ES-I3 (cell line): Measurements from ENCODE around the gene ZNF107.
A peak's percentile ranks its signal among the peaks of the same experiment; 100 is the strongest.

Source experiments
- H3K36me3 ChIP-seq: 2 replicates; pipeline ENCODE4 v1.6.1; 2013; ENCODE audit warnings: mild to moderate bottlenecking, low read length, control low read depth, moderate library complexity; ENCODE audit not compliant: insufficient read depth
- H3K4me1 ChIP-seq: 2 replicates; pipeline ENCODE4 v1.6.1; 2013; ENCODE audit warnings: mild to moderate bottlenecking, control low read depth, low read length; ENCODE audit not compliant: insufficient read depth
- H3K9ac ChIP-seq: 2 replicates; pipeline ENCODE4 v1.6.1; 2013; ENCODE audit warnings: low read depth, mild to moderate bottlenecking, low read length, moderate library complexity
- H3K9me3 ChIP-seq: 2 replicates; pipeline ENCODE4 v1.6.1; 2013; ENCODE audit warnings: mild to moderate bottlenecking, low read length, moderate library complexity; ENCODE audit not compliant: control insufficient read depth, insufficient read depth

The ZNF107 gene

DNA sequence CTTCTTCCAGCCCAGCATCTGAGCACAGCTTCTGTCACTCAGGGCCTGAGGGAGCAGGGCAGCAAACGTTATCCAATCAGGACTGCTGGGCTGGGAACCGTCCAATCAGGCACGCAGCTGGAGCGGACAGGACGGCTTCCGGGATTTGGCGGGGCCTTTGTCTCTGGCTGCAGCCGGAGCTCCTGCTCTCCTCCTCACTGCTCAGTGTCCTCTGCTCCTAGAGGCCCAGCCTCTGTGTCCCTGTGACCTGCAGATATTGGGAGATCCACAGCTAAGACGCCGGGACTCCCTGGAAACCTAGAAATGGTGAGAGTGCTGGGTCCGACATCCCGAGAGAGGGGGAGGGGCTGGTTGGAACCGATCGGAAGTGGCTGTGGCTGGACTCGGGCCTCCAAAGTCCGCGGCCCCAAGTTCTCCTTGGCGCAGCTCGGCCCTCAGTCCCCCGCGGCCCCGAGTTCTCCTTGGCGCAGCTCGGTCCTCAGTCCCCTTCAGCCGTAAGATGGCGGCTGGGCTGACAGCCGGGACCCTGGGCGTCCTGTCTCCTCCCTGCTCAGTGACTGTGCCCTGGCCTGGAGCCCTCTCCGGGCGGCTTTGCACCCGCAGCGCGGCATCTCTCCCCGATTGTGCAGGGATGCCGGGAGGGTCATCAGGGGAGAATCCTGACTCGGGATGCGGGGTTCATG lies at the start of gene ZNF107:
TSS of gene ZNF107 (plus strand) at position 154 of the 683 bp plus-strand sequence. CDS start at position 304, 150 bp downstream.
- no peaks in the 10 kb centered on the region for H3K9me3 ChIP-seq
- peaks cover 8% of the 10 kb centered on the region; the same call in 1 of the 2 replicates for H3K4me1 ChIP-seq
- peak within 1 kb of the TSS; percentile 91 for H3K9ac ChIP-seq
- 0 out of 2 replicates have a peak, but pooled peaks cover 4% of the 10 kb centered on the region for H3K36me3 ChIP-seq

DNA sequence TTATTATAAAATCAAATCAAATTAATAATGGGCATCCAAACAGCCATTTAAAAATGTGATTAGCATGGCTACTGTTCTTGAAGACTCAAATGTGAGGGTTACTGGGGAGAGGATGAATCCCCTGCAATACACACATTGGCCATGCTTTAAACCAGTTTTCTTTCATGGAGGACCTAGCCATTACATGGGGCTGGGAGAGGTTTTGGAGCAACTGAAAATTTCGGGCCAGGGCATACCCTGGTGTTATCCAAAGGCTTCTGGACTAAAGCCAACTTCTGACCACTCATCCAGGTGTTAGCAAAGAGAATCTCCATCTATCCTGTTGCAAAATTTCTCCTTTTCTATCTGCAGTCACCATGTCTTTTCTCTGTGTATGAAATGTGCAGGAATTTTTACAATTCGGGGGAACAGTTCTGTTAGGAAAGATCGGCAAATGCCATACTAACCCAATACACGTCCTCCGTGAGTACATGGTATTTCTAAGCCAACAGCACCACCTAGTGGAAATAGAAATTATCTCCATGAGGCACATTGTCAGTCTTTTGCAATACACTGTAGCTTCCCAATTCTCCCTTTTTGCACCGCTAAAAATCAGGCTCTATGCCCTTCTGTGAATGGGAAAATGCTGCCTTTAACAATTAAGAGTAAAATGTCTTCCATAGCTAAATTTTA lies 47.0 kb upstream of the ZNF107 start:
- H3K36me3 ChIP-seq = no peaks in the 10 kb centered on the region
- H3K9me3 ChIP-seq = peaks cover 8% of the 10 kb centered on the region; the same call in 1 of the 2 replicates
- no peak overlapping the region for H3K9ac ChIP-seq
- H3K4me1 ChIP-seq = no peaks in the 10 kb centered on the region

DNA sequence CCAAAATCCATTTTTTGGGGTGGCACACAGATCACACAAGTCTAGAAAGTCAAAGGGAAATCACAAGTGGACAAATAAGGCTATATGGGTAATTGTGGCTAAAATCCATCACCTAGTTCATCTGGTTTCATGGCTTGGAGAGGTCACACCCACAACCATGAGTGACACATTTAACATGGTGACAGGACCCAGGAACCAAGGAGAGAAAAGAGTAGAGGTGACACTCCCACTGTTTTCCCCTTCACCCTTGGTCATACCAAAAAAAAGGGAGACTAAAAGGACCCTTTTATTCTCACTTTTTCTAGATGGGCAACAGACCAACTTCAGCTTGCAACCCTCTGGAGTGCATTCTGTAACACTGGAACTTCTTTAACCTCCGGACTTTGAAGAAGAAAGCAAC lies 46.2 kb upstream of the ZNF107 start:
- Histone ChIP-seq H3K9me3 (peaks cover 8% of the 10 kb centered on the region; the same call in 1 of the 2 replicates), H3K36me3 (no peaks in the 10 kb centered on the region), H3K4me1 (no peaks in the 10 kb centered on the region), H3K9ac (no peak overlapping the region)

DNA sequence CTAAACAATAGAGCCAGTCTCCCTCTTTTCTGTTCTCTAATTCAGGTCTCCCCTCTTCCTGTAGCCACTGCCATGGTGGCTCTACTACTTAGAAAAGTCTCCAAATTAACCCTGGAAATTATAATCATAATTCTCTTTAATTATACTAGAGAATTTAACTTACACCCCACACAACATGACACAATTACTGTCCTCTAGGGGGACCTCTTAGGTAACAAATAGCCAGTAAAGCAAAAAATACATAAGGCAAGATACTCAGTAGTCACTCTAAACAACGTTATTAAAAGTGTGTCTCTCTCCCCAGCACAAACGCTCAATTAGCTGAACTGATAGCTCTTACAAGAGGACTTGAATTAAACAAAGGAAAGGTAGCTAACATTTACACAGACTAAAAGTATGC lies 44.3 kb upstream of the ZNF107 start:
- no peaks in the 10 kb centered on the region for H3K4me1 ChIP-seq
- no peaks in the 10 kb centered on the region for H3K36me3 ChIP-seq
- H3K9ac ChIP-seq = no peak overlapping the region
- H3K9me3 ChIP-seq = peaks cover 8% of the 10 kb centered on the region; the same call in 1 of the 2 replicates

DNA sequence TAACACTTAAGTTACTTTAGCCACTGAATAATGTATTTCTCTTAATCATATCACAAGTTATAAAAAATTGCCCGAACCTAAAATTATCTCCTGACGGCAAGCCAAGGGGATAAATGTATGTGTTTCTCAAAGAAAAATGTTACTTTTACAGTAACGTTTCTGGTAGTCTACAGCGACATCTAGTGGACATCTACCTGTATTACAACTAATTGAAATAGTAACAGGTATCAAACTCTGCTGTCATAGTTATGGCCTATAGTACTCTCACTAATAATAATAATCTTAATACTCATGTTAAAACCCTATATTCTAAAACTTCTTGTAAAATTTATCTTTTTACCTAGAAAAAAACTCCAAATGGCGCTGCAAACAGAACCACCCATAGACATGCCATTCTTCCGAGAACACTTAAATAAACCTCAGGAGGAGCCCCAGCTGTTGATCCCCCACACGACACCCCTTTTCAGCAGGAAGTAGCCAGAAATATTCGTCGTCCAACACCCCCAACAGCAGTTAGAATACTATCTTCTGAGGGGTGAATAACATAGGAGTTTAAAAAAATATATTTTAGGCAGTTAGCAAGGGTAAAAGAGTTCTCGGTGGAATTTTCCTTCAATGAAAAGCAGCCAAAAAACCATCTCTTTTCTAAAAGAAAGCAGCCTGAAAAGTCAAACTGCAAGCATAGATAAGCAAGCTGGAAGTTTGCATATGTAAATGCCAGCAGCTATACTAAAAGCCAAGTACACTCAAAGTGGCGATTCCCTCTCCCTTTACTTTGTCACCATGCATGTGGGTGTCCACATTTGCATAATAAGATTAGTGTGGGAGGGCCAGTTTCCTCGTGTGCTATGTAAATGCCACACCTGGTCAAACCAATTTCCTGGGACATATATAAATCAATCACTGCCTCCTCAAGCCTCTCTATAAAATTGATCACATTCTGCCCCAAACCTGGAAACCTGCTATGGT lies 40.5 kb upstream of the ZNF107 start:
- no peaks in the 10 kb centered on the region for H3K9me3 ChIP-seq

DNA sequence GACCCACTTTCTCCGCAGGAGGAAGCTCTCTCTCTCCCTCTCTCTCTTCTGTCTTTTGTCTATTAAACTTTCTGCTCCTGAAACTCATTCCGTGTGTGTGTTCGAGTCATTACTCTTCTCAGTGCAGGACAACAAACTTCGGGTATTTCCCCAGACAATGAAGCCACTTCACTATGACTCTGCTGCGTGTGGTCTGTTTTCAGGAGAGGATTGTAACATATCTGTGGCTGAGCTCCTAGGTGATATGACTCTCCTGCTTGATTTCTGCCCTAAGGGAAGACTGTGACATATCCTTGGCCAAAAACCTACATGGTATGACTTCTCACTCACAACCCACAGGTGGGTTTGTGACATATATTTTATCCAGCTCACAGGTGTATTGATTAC lies 39.9 kb upstream of the ZNF107 start:
- H3K9ac ChIP-seq = no peak overlapping the region
- no peaks in the 10 kb centered on the region for H3K9me3 ChIP-seq
- H3K36me3 ChIP-seq = no peaks in the 10 kb centered on the region
- H3K4me1 ChIP-seq = no peaks in the 10 kb centered on the region

More for the DNA sequence above, 40.5 kb upstream of the ZNF107 start:
- no peaks in the 10 kb centered on the region for H3K4me1 ChIP-seq
- no peak overlapping the region for H3K9ac ChIP-seq
- H3K36me3 ChIP-seq = no peaks in the 10 kb centered on the region

DNA sequence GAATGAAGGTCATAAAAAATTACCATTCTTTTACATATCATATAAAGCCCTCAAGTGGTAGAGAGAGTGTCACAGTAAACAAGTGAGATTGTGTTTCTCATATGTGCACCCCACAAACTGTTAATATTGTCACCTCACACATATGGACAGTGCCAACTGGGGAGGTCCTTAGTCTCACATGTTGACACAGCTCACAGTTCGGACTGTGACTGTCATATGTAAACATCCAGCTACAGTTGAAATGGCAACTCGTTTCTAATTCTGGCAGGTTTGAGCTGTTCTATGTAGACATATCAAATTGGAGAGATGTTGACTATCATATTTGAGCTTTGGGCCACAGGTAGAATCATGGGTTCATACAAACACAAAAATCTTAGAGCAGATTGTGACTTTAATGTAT lies 39.4 kb upstream of the ZNF107 start:
- no peak overlapping the region for H3K9ac ChIP-seq
- H3K36me3 ChIP-seq = no peaks in the 10 kb centered on the region
- H3K9me3 ChIP-seq = no peaks in the 10 kb centered on the region
- H3K4me1 ChIP-seq = no peaks in the 10 kb centered on the region

DNA sequence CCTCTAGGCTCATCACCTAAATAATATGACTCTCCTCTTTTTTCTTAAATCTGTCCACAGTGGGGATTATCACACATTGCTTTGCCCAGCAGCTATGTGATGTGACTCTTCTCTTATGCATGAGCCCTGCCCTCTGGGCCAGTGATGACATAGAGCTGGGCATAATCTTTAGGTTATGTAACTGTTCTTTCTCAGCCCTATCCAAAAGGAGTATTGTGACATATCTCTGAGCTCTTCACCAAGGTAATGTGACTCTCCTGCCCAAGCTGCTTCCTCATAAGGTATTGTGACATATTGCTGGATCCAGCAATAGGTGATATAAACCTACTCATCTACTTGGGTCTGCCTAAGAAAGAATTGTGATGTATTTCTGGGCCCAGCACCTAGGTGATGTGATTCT lies 37.7 kb upstream of the ZNF107 start:
- H3K9me3 ChIP-seq = no peaks in the 10 kb centered on the region

DNA sequence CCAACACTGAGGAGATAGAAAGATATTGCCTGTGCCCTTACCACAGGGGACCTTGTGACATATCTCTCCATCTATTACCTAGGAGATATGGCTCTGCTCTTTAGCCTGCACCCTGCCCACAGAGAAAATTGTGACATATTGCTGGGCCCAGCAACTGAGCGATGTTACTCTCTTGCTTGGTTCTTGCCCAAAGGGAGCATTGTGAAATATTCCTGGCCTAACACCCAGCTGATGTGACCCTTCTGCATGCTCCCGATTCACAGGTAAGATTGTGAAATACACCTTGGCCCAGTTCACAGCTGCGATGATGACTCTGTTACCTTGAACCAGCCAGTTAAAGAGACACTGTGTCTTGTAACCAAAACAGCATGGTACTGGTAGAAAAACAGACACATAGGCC lies 37.2 kb upstream of the ZNF107 start:
- H3K9ac ChIP-seq = no peak overlapping the region
- no peaks in the 10 kb centered on the region for H3K4me1 ChIP-seq
- H3K36me3 ChIP-seq = no peaks in the 10 kb centered on the region
- H3K9me3 ChIP-seq = no peaks in the 10 kb centered on the region

More for the DNA sequence above, 37.7 kb upstream of the ZNF107 start:
- H3K9ac ChIP-seq = no peak overlapping the region
- no peaks in the 10 kb centered on the region for H3K36me3 ChIP-seq
- no peaks in the 10 kb centered on the region for H3K4me1 ChIP-seq

DNA sequence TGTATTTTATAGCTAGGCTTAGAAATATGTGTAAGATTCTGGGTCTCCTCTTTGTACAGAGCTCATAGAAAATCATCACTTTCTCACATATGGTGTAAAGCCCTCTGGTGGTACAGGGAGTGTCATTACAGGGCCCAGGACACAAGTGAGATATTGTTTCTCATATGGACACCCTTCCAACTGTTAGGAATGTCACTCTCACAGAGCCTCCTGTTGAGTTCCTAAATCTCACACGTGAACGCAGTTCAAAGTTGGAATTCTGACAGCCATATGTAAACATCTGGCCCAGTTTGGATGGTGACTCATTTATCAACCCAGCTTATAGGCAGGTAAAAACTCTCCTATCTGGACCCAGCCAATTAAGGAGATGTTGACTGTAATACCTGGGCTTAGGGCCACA lies 35.4 kb upstream of the ZNF107 start:
- H3K36me3 ChIP-seq = no peaks in the 10 kb centered on the region
- no peak overlapping the region for H3K9ac ChIP-seq
- H3K9me3 ChIP-seq = no peaks in the 10 kb centered on the region
- H3K4me1 ChIP-seq = no peaks in the 10 kb centered on the region

DNA sequence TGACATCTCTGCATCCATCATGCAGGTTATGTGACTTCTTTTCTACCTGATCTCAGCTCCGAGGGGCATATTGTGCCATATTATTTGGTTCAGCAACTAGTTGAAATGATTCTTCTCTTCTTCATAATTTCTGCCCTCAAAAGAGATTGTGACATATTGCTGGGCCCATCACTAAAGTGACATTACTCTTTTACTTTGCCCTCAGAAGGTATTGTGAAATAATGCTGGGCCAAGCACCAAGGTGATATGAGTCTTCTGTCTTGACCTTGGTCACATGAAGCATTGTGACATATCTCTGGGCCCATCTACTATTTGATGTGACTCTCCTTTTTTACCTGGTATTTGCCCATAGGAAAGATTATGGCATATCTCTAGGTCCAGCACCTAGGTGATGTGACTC lies 33.9 kb upstream of the ZNF107 start:
- no peaks in the 10 kb centered on the region for H3K9me3 ChIP-seq
- H3K4me1 ChIP-seq = no peaks in the 10 kb centered on the region
- H3K9ac ChIP-seq = no peak overlapping the region
- no peaks in the 10 kb centered on the region for H3K36me3 ChIP-seq

DNA sequence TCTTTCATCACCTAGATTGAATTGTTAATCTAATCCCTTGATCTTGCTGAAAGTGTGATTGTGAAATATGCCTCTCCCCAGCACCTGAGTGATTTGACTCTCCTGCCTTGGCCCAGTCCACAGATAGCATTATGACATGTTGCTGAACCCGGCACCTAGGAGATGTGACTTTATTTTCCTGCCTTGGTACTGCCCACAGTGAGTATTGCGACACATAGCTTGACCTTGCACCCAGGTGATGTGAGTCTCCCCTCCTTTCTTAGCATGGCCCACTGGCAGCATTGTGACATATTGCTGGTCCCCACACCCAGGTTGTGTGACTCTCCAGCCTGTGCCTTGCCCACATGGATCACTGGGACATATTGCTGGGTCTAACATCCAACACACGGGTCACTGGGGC lies 32.5 kb upstream of the ZNF107 start:
- Histone ChIP-seq H3K36me3 (no peaks in the 10 kb centered on the region), H3K9ac (no peak overlapping the region), H3K4me1 (no peaks in the 10 kb centered on the region), H3K9me3 (no peaks in the 10 kb centered on the region)

DNA sequence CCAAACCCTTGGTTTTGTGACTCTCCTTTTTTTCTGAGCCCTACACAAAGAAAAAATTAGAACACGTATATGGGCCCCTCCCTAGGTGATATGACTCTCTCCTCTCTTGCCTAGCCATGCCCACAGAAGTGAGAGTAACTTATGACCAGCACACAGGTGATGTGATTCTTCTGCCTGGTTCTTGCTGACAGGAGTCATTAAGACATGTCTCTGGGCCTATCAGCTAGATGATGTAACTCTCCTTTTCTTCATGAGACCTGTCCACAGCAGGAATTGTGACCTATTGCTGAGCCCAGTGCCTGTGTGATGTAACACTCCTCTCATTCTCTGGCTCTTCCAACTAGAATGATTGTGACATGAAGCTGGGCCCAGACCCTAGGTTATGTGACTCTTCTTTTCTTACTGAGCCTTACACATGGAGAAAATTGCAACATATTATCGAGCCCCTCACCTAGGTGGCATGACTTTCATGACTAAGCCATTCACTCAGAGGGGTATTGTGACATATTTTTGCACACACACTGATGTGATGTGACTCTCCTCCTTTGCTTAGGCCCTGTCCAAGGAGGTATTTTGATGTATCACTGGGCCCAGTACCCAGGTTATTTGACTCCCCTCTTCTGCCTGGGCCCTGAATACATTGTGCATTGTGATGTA lies 31.4 kb upstream of the ZNF107 start:
- Histone ChIP-seq H3K4me1 (no peaks in the 10 kb centered on the region), H3K36me3 (no peaks in the 10 kb centered on the region), H3K9me3 (no peaks in the 10 kb centered on the region), H3K9ac (no peak overlapping the region)

DNA sequence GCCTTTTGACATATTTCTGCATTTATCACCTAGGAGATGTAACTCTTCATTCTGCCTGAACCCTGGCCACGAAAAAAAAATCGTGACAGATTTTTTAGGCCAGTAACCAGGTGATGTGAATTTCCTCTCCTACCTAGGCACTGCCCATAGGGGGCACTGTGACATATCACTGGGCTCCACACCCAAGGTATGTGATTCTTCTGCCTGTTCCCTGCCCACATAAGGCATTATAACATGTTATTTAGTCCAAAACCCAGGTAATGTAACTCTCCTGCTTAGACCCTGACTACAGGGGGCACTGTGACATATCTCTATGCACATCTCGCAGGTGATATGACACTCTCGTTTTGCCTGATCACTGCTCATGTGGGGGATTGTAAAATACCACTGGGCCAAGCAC lies 29.5 kb upstream of the ZNF107 start:
- Histone ChIP-seq H3K9me3 (no peaks in the 10 kb centered on the region), H3K4me1 (no peaks in the 10 kb centered on the region), H3K36me3 (no peaks in the 10 kb centered on the region), H3K9ac (no peak overlapping the region)
